ENCODE measurements around the gene CASKIN1.

The CASKIN1 gene

GRCh38 chr16:2178321-2179106 is 17.9 kb downstream of the CASKIN1 start:
- no peak overlapping the region for H3K27ac ChIP-seq (ENCODE audit: low read depth, low read length)
- no peaks in the 10 kb centered on the region for H3F3A ChIP-seq (ENCODE audit: insufficient read depth)
- no peaks in the 10 kb centered on the region for H4K20me1 ChIP-seq (ENCODE audit: low read depth, low read length)
- TF ChIP-seq, protein P1, sequence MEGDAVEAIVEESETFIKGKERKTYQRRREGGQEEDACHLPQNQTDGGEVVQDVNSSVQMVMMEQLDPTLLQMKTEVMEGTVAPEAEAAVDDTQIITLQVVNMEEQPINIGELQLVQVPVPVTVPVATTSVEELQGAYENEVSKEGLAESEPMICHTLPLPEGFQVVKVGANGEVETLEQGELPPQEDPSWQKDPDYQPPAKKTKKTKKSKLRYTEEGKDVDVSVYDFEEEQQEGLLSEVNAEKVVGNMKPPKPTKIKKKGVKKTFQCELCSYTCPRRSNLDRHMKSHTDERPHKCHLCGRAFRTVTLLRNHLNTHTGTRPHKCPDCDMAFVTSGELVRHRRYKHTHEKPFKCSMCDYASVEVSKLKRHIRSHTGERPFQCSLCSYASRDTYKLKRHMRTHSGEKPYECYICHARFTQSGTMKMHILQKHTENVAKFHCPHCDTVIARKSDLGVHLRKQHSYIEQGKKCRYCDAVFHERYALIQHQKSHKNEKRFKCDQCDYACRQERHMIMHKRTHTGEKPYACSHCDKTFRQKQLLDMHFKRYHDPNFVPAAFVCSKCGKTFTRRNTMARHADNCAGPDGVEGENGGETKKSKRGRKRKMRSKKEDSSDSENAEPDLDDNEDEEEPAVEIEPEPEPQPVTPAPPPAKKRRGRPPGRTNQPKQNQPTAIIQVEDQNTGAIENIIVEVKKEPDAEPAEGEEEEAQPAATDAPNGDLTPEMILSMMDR (IDR thresholded peaks at IDR 0.05; ENCODE audit: insufficient read depth, low read length, poor library complexity, severe bottlenecking), result no peak
- no peak for TF ChIP-seq EZH2phosphoT487 (conservative IDR thresholded peaks at IDR 0.05; ENCODE audit: low read length)
- H3K9me2 ChIP-seq (replicated peaks; ENCODE audit: insufficient read depth, low read length), result no peaks in the 10 kb centered on the region
- H3K4me3 ChIP-seq (ENCODE audit: insufficient read depth, low read length, poor library complexity, severe bottlenecking), result no peak overlapping the region
- no peaks in the 10 kb centered on the region for H3K36me3 ChIP-seq (ENCODE audit: low read length)
- no peaks in the 10 kb centered on the region for H3K9me3 ChIP-seq (ENCODE audit: insufficient read depth, low read length)
- H3K27me3 ChIP-seq (ENCODE audit: low read length), result no peaks in the 10 kb centered on the region
- H2AFZ ChIP-seq (ENCODE audit: low read depth, low read length, severe bottlenecking), result no peak overlapping the region
- no peak overlapping the region for H3K4me2 ChIP-seq (ENCODE audit: low read depth, low read length, poor library complexity, severe bottlenecking)
- no peaks in the 10 kb centered on the region for H3K79me2 ChIP-seq (ENCODE audit: insufficient read depth, low read length)
- no peak overlapping the region for H3K9ac ChIP-seq (ENCODE audit: low read length)

DNA sequence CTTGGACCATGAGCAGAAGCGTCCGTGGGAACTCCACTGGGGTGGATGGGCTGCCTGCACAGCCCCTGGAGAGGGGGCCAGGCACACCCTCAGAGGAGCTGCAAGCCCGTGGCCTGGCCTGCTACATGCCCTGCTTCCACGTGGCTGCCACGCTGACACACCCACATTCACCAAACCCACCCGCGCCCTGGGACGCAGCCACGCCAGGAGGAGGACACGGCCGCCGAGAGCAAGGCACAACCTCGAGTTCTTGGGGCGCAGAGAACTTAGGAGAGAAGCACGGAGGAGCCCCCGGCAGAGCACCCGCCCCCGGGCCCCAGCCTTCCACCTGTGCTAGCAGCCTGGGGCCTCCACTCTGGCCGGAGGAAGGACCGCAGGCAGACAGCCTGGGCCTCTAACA is 18.8 kb downstream of the CASKIN1 start:
- H4K20me1 ChIP-seq (ENCODE audit: low read depth, low read length), result no peaks in the 10 kb centered on the region
- H3K9ac ChIP-seq (ENCODE audit: low read length), result no peak overlapping the region
- no peaks in the 10 kb centered on the region for H3K9me3 ChIP-seq (ENCODE audit: insufficient read depth, low read length)
- no peaks in the 10 kb centered on the region for H3K79me2 ChIP-seq (ENCODE audit: insufficient read depth, low read length)
- H3K27ac ChIP-seq (ENCODE audit: low read depth, low read length), result no peak overlapping the region
- no peak overlapping the region for H2AFZ ChIP-seq (ENCODE audit: low read depth, low read length, severe bottlenecking)
- no peak for TF ChIP-seq EZH2phosphoT487 (conservative IDR thresholded peaks at IDR 0.05; ENCODE audit: low read length)
- TF ChIP-seq, protein P1 (IDR thresholded peaks at IDR 0.05; ENCODE audit: insufficient read depth, low read length, poor library complexity, severe bottlenecking), result no peak
- H3K4me3 ChIP-seq (ENCODE audit: insufficient read depth, low read length, poor library complexity, severe bottlenecking), result no peak overlapping the region
- no peaks in the 10 kb centered on the region for H3F3A ChIP-seq (ENCODE audit: insufficient read depth)
- H3K36me3 ChIP-seq (ENCODE audit: low read length), result no peaks in the 10 kb centered on the region
- no peaks in the 10 kb centered on the region for H3K27me3 ChIP-seq (ENCODE audit: low read length)
- no peaks in the 10 kb centered on the region for H3K9me2 ChIP-seq (replicated peaks; ENCODE audit: insufficient read depth, low read length)
- H3K4me2 ChIP-seq (ENCODE audit: low read depth, low read length, poor library complexity, severe bottlenecking), result no peak overlapping the region

DNA sequence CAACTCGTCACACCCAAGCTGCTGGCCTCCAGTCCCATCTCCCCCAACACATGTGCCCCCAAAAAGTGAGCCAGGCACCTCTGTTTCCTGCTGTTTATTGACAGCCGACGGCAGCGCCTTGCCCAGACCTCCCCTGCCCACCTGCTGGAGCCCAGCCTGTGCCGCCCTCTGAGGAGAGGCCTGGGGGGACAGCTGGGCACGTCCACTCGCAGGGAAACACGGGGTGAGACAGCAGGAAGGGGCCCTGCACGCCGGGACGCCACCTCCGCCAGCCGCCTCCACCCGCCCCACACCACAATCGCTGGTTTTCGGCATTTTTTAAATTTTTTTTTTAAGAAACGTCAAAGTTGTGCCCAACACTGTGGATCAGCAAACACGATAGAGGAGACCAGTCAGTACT is 19.3 kb downstream of the CASKIN1 start:
- Histone ChIP-seq H3K27me3 (ENCODE audit: low read length) (no peaks in the 10 kb centered on the region), H3K9me2 (replicated peaks; ENCODE audit: insufficient read depth, low read length) (no peaks in the 10 kb centered on the region), H3K36me3 (ENCODE audit: low read length) (no peaks in the 10 kb centered on the region), H3K9me3 (ENCODE audit: insufficient read depth, low read length) (no peaks in the 10 kb centered on the region), H3K4me2 (ENCODE audit: low read depth, low read length, poor library complexity, severe bottlenecking) (no peak overlapping the region), H3K9ac (ENCODE audit: low read length) (no peak overlapping the region), H3K4me3 (ENCODE audit: insufficient read depth, low read length, poor library complexity, severe bottlenecking) (no peak overlapping the region), H3K27ac (ENCODE audit: low read depth, low read length) (no peak overlapping the region), H2AFZ (ENCODE audit: low read depth, low read length, severe bottlenecking) (no peak overlapping the region), H3F3A (ENCODE audit: insufficient read depth) (no peaks in the 10 kb centered on the region), H4K20me1 (ENCODE audit: low read depth, low read length) (no peaks in the 10 kb centered on the region), H3K79me2 (ENCODE audit: insufficient read depth, low read length) (no peaks in the 10 kb centered on the region)
- TF ChIP-seq, protein P1 (IDR thresholded peaks at IDR 0.05; ENCODE audit: insufficient read depth, low read length, poor library complexity, severe bottlenecking), result no peak
- TF ChIP-seq EZH2phosphoT487 (conservative IDR thresholded peaks at IDR 0.05; ENCODE audit: low read length), result no peak
